Loucy (cell line): Measurements from ENCODE around the gene OXCT1.

Experiments used
- H2AFZ ChIP-seq: fragments of 200-600 bp; sonication (generic); 2 replicates; pipeline ENCODE4 v1.6.0; 2016; ENCODE audit warnings: antibody characterized with exemption, mild to moderate bottlenecking, low read length, moderate library complexity
- H3F3A ChIP-seq: fragments of 200-600 bp; 2 replicates; pipeline ENCODE4 v1.6.0; 2016; ENCODE audit warnings: antibody characterized with exemption, low read depth, mild to moderate bottlenecking
- H3K27me3 ChIP-seq: fragments of 200-600 bp; sonication (generic); 2 replicates; pipeline ENCODE4 v1.6.1; 2014; ENCODE audit warnings: low read length, mild to moderate bottlenecking; ENCODE audit not compliant: insufficient read depth, poor library complexity, severe bottlenecking
- H3K36me3 ChIP-seq: fragments of 200-600 bp; sonication (generic); 2 replicates; pipeline ENCODE4 v1.6.1; 2016; ENCODE audit warnings: low read length; ENCODE audit not compliant: insufficient read depth
- H3K4me1 ChIP-seq: fragments of 200-600 bp; sonication (generic); 2 replicates; pipeline ENCODE4 v1.5.1; 2014; ENCODE audit warnings: low read length, mild to moderate bottlenecking; ENCODE audit not compliant: insufficient read depth, poor library complexity, severe bottlenecking
- H3K4me2 ChIP-seq: fragments of 200-600 bp; sonication (generic); 2 replicates; pipeline ENCODE4 v1.6.0; 2014; ENCODE audit warnings: antibody characterized with exemption, low read length, low read depth, mild to moderate bottlenecking; ENCODE audit not compliant: poor library complexity, severe bottlenecking
- H3K4me3 ChIP-seq: fragments of 200-600 bp; sonication (generic); 2 replicates; pipeline ENCODE4 v1.5.1; 2014; ENCODE audit warnings: low read length, mild to moderate bottlenecking, mixed read lengths; ENCODE audit not compliant: poor library complexity, severe bottlenecking
- H3K79me2 ChIP-seq: fragments of 200-600 bp; sonication (generic); 2 replicates; pipeline ENCODE4 v1.6.1; 2014; ENCODE audit warnings: low read length; ENCODE audit not compliant: insufficient read depth
- H3K9ac ChIP-seq: fragments of 200-600 bp; sonication (generic); 2 replicates; pipeline ENCODE4 v1.6.0; 2014; ENCODE audit warnings: mild to moderate bottlenecking, low read depth, low read length, moderate library complexity; ENCODE audit not compliant: poor library complexity, severe bottlenecking
- H3K9me2 ChIP-seq: fragments of 200-600 bp; sonication (generic); replicated peaks from 2 replicates; pipeline ENCODE4 v1.6.1; 2016; ENCODE audit warnings: low read depth, low read length, mixed read lengths
- H3K9me3 ChIP-seq: fragments of 200-600 bp; sonication (generic); 2 replicates; pipeline ENCODE4 v1.6.1; 2014; ENCODE audit warnings: mild to moderate bottlenecking, antibody characterized with exemption, low read length, low read depth; ENCODE audit not compliant: insufficient read depth
- H4K20me1 ChIP-seq: fragments of 200-600 bp; sonication (generic); 2 replicates; pipeline ENCODE4 v1.6.0; 2014; ENCODE audit warnings: antibody characterized with exemption, low read length, mild to moderate bottlenecking; ENCODE audit not compliant: insufficient read depth, poor library complexity, severe bottlenecking
- EZH2phosphoT487 ChIP-seq: fragments of 200-600 bp; IDR thresholded peaks from 2 replicates; pipeline ENCODE4 v1.6.1; 2018; ENCODE audit warnings: antibody characterized with exemption, mild to moderate bottlenecking, moderate library complexity, borderline replicate concordance
- TF ChIP-seq, protein P1 (sequence below): fragments of 200-600 bp; sonication (generic); conservative IDR thresholded peaks from 2 replicates; pipeline ENCODE4 v1.5.1; 2014; ENCODE audit warnings: mild to moderate bottlenecking, antibody characterized with exemption, low read length

OXCT1 gene

DNA sequence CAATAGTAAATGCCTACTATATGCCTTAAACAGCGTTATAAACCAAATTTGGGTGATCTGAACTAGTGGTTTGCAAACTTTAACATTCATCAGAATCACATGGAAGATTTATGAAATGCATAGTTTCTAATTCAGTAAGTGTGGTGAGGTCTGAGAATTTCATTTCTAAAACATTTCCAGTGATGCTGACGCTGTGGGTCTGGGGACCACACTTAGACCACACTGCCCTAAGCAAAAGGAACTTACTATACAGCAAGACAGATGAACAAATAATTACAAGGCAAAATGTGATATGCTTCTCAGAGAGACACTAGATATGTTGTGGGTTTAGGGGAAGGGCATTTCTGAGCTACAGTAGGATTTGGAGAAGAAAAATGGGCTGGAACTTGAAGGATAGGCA, 72.6 kb downstream of the OXCT1 start:
- no peaks in the 10 kb centered on the region for H3F3A ChIP-seq
- H3K9ac ChIP-seq = no peak overlapping the region
- H3K79me2 ChIP-seq = no peaks in the 10 kb centered on the region
- H4K20me1 ChIP-seq = no peaks in the 10 kb centered on the region
- TF ChIP-seq, protein P1, sequence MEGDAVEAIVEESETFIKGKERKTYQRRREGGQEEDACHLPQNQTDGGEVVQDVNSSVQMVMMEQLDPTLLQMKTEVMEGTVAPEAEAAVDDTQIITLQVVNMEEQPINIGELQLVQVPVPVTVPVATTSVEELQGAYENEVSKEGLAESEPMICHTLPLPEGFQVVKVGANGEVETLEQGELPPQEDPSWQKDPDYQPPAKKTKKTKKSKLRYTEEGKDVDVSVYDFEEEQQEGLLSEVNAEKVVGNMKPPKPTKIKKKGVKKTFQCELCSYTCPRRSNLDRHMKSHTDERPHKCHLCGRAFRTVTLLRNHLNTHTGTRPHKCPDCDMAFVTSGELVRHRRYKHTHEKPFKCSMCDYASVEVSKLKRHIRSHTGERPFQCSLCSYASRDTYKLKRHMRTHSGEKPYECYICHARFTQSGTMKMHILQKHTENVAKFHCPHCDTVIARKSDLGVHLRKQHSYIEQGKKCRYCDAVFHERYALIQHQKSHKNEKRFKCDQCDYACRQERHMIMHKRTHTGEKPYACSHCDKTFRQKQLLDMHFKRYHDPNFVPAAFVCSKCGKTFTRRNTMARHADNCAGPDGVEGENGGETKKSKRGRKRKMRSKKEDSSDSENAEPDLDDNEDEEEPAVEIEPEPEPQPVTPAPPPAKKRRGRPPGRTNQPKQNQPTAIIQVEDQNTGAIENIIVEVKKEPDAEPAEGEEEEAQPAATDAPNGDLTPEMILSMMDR = no peak
- TF ChIP-seq EZH2phosphoT487 = no peak
- no peak overlapping the region for H2AFZ ChIP-seq
- H3K9me2 ChIP-seq = no peaks in the 10 kb centered on the region
- no peaks in the 10 kb centered on the region for H3K4me1 ChIP-seq
- H3K4me2 ChIP-seq = no peak overlapping the region
- no peaks in the 10 kb centered on the region for H3K27me3 ChIP-seq
- H3K4me3 ChIP-seq = no peak overlapping the region
- H3K9me3 ChIP-seq = no peaks in the 10 kb centered on the region
- H3K36me3 ChIP-seq = peaks cover 54% of the 10 kb centered on the region

DNA sequence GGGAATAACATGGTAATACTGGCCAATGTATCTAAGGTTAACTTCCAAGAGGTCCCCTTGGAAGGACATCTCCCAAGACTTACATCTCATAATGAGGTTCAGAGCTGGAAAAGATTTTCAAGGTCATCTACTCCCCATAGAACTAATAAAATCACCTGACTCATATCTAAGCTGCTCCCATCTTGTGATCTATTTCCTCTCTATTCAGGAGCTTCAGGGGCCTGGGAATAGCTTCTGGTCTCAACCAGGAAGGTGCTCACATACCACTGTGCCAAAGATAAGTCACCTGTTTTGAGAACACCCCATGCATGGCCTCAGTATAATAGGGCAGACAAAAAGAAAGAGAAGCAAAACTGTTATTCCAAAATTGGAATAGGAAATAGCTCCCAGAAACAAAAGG, 74.2 kb downstream of the OXCT1 start:
- H3K36me3 ChIP-seq = peaks cover 55% of the 10 kb centered on the region
- no peak for TF ChIP-seq EZH2phosphoT487
- TF ChIP-seq, protein P1 = no peak
- no peaks in the 10 kb centered on the region for H3K9me2 ChIP-seq
- H3K79me2 ChIP-seq = no peaks in the 10 kb centered on the region
- H3F3A ChIP-seq = no peaks in the 10 kb centered on the region
- no peaks in the 10 kb centered on the region for H3K4me1 ChIP-seq
- no peaks in the 10 kb centered on the region for H4K20me1 ChIP-seq
- no peak overlapping the region for H3K9ac ChIP-seq
- H3K9me3 ChIP-seq = no peaks in the 10 kb centered on the region
- no peak overlapping the region for H2AFZ ChIP-seq
- H3K4me3 ChIP-seq = no peak overlapping the region
- H3K27me3 ChIP-seq = no peaks in the 10 kb centered on the region
- H3K4me2 ChIP-seq = no peak overlapping the region

DNA sequence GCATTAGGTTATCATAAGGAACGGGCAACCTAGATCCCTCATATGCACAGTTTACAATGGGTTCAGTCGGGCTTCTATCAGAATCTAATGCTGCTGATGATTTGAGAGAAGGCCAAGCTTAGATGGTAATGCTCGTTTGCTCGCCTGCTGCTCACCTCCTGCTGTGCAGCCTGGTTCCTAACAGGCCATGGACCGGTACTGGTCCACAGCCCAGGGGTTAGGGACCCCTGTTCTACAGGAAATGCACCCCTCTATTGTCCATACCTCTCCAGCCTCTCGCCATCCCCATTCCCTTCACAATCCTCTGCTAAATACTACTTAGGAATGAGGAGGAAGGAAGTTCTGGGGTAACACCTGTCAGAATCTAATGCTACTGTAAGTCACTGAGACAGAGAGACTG, 75.1 kb downstream of the OXCT1 start:
- TF ChIP-seq, protein P1 = no peak
- no peak for TF ChIP-seq EZH2phosphoT487
- no peak overlapping the region for H3K4me2 ChIP-seq

More for the DNA sequence above, 75.1 kb downstream of the OXCT1 start:
- no peaks in the 10 kb centered on the region for H3K27me3 ChIP-seq
- H3K36me3 ChIP-seq = peaks cover 47% of the 10 kb centered on the region
- H2AFZ ChIP-seq = no peak overlapping the region
- H4K20me1 ChIP-seq = no peaks in the 10 kb centered on the region
- no peaks in the 10 kb centered on the region for H3K9me2 ChIP-seq
- H3F3A ChIP-seq = no peaks in the 10 kb centered on the region
- H3K9ac ChIP-seq = no peak overlapping the region
- no peaks in the 10 kb centered on the region for H3K79me2 ChIP-seq
- no peak overlapping the region for H3K4me3 ChIP-seq
- H3K4me1 ChIP-seq = no peaks in the 10 kb centered on the region
- H3K9me3 ChIP-seq = no peaks in the 10 kb centered on the region
